GM19099 (cell line): ENCODE data around the gene TMEM178B.

Experiments
- POLR2A ChIP-seq: IDR thresholded peaks from 3 replicates; pipeline ENCODE4 v1.6.1; 2011; ENCODE audit warnings: low read depth; ENCODE audit not compliant: insufficient read length; ENCODE audit errors: extremely low read depth

TMEM178B gene

GRCh38 chr7:141073641-141074161 lies at the start of gene TMEM178B:
TMEM178B (plus strand) TSS chr7:141074064.
- TF ChIP-seq POLR2A = no peak

DNA sequence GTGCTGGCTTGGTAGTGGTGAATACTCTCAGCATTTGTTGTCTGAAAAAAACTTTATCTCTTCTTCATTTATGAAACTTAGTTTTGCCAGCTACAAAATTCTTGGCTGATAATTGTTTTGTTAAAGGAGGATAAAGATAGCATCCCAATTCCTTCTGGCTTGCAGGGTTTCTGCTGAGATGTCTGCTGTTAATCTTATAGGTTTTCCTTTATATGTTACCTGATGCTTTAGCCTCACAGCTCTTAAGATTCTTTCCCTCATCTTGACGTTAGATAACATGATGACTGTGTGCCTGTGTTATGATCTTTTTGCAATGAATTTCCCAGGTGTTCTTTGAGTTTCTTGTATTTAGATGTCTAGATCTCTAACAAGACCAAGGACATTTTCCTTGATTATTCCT lies 49.2 kb upstream of the TMEM178B start:
- no peak for TF ChIP-seq POLR2A

- no peak for TF ChIP-seq POLR2A
These were observed 46.8 kb upstream of the TMEM178B start for GRCh38 chr7:141027043-141027442.

GRCh38 chr7:141028767-141029166 lies 45.1 kb upstream of the TMEM178B start:
- no peak for TF ChIP-seq POLR2A

DNA sequence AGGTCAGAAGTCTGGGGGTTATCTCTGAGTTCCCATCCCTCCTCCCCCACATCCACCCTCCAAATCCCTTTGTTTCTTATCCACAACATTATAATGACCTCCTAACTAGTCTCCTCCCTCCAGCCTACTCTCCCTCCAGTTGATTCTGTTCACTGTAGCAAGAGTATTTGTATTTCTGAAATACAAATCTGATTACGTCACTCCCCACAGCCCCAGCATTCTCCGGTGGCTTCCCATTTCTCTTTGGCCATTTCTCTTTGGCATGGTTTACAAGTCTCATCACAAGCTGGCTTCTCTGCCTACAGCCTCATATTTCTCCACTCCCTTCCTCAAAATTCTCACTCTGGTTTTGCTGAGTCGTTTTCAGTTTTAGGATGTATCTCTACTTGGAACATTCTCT lies 34.5 kb upstream of the TMEM178B start:
- TF ChIP-seq POLR2A = no peak

DNA sequence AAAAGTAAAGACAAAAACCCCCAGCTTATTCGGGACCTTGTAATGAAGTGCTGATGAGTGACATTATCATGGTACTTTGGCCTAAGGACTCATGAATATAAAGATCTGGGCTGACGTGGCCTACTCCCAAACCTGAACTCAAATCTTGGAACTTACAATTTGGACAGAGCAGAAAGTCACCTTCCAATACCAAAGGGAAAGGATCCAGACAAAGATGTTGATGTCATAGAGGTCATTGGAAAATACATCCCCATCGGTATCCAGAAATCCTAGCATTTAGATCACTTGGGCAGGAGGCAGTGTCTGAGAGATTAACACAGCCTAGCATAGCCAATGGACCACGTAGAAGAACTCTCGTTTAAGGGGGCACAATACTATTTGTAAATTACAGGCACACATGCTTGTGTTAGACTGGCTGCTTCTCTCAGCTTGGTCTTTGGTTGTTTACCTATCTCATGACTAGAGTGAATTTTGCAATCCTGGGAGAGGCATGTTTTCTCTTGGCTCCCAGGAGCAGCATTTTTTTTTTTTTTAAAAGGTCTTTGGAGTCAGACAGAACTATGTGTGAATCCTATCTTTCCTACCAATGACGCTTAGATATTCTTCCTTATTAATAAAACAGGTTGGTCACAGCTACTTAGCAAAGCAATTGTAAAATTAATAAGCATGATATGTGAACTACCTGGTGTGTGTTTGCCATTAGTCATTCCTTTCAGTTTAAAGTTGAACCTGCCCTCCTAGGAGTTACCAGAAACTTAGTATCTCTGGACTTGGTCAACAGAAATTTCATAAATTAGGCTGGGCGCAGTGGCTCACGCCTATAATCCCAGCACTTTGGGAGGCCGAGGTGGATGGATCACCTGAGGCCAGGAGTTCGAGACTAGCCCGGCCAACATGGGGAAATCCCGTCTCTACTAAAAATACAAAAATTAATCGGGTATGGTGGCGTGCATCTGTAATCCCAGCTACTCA lies 31.4 kb upstream of the TMEM178B start:
- TF ChIP-seq POLR2A = no peak

GRCh38 chr7:141043616-141044015 lies 30.2 kb upstream of the TMEM178B start:
- no peak for TF ChIP-seq POLR2A

DNA sequence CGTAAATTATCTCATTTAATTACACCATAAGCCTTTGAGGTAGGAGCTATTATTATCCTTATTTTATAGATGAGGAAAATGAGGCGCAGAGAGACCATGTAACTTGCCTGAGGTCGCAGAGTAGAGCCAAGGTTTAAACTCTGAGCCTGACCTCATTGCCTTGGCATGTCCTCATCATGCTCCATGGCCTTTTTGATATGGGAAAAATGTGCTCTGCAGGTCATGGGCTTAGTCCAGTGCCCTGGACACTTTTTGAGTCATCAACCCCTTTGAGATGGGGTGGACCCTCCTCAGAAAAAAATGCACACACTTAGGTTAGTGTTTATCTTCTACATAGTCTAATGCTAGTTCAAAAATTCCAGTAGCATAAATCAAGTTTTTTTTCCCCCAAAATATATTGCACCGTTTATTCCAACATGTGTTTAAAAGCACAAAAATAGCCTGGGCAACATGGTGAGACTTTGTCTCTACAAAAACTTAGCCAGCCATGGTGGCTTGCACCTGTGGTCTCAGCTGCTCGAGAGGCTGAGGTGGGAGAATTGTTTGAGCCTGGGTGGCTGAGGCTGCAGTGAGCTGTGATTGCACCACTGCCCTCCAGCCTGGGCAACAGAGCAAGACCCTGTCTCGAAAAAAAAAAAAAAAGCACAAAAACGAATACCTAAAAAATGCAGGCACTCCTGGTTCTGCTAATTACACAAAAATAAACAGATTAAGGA lies 28.6 kb upstream of the TMEM178B start:
- no peak for TF ChIP-seq POLR2A

DNA sequence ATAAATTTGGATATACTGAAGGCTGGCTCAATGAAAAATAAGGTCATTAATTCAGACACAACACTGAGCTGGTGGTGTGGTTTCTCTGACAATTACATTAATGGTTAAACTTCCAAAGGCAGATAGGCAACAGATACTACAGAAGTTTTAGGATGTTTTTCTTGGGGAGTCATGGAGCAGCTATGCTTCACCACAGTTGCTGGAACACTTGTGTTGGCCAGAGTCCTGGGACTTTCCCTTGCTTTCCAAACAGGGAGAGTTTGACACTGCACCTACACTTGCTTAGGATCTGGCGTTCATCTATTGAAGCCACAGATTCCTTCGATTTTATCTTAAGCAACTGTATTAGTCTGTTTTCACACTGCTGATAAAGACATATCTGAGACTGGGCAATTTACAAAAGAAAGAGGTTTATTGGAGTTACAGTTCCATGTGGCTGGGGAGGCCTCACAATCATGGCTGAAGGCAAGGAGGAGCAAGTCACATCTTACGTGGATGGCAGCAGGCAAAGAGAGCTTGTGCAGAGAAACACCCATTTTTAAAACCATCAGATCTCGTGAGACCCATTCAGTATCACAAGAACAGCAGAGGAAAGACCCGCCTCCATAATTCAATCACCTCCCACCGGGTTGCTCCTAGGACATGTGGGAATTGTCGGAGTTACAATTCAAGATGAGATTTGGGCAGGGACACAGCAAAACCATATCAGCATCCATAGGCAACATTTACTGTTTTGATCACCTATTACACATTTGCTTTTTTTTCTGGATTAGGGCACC lies 27.8 kb upstream of the TMEM178B start:
- no peak for TF ChIP-seq POLR2A

DNA sequence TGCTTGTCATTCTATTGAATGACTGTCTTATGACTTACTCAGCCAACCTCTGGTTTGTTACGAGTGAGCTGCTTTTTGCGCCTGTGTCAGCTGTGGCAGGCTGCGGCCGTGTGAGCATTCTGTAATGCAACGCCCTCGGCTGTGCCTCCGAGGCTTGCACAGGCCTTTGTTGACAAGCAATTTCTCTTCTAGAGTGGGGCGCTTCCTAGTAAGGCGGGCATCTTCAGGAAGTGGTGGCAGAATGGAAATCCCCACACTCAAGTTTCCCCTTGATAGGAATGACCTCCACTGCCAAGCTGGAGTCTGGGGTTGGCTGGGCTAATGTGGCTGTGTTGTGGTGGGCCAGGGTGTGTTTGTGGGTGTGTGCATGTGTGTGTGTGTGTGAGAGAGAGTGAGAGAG lies 20.2 kb upstream of the TMEM178B start:
- TF ChIP-seq POLR2A = no peak

GRCh38 chr7:141055146-141055545 lies 18.7 kb upstream of the TMEM178B start:
- TF ChIP-seq POLR2A = no peak

DNA sequence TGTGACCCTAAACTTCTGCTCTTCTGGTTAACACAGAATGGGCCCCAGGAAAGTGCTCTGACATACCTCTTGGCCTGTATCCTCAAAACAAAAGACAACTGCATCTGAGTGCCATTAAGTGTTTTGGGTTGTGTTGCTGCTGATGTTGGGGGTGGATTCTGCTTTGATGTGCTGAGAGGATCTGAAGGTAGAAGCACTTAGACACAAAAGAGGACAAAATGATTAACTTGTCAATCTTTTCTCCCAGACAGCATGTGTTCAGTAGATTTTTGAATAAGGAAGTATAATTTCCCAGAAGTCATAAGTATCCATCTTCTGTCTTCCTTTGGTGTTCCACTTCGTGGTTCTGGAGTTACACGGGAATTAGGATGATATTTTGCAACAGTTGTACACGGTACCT lies 16.1 kb upstream of the TMEM178B start:
- no peak for TF ChIP-seq POLR2A

GRCh38 chr7:141071260-141071854 lies 2.5 kb upstream of the TMEM178B start:
- no peak for TF ChIP-seq POLR2A

- TF ChIP-seq POLR2A = no peak
These were observed 1.9 kb upstream of the TMEM178B start for GRCh38 chr7:141071855-141072547.

- no peak for TF ChIP-seq POLR2A
These were observed 1.2 kb upstream of the TMEM178B start for GRCh38 chr7:141072548-141073172.
